T follicular helper cell (primary cell): ENCODE measurements around the gene EMC1.
"Not testable (repeated sequence)": the region's sequence is repeated elsewhere in the genome, so short reads cannot be mapped to it uniquely, and the experiment has no call there.

Source experiments
- DNase-seq: peaks from one replicate; pipeline ENCODE4 v3.0.0-alpha.2; 2020; ENCODE audit warnings: low read depth

The EMC1 gene

GRCh38 chr1:19190468-19190867 is 60.9 kb downstream of the EMC1 start:
- no peak for DNase-seq

GRCh38 chr1:19189270-19189669 is 62.1 kb downstream of the EMC1 start:
- no peak for DNase-seq

GRCh38 chr1:19187852-19188251 is 63.5 kb downstream of the EMC1 start:
- DNase-seq: no peak

GRCh38 chr1:19186001-19186400 is 65.3 kb downstream of the EMC1 start:
- no peak for DNase-seq

GRCh38 chr1:19182223-19182622 is 69.1 kb downstream of the EMC1 start:
- no peak for DNase-seq

GRCh38 chr1:19180265-19180657 is 71.1 kb downstream of the EMC1 start:
- not testable (repeated sequence) for DNase-seq

- DNase-seq: no peak
These were observed 71.6 kb downstream of the EMC1 start for GRCh38 chr1:19179597-19180264.

GRCh38 chr1:19178734-19179398 is 72.5 kb downstream of the EMC1 start:
- no peak for DNase-seq

- no peak for DNase-seq
These were observed 73.5 kb downstream of the EMC1 start for GRCh38 chr1:19177811-19178210.

- DNase-seq: no peak
These were observed 81.7 kb downstream of the EMC1 start for GRCh38 chr1:19169642-19170041.

GRCh38 chr1:19167140-19167539 is 84.2 kb downstream of the EMC1 start:
- DNase-seq: no peak

- DNase-seq: no peak
These were observed 85.3 kb downstream of the EMC1 start for GRCh38 chr1:19166066-19166465.
